Fibroblast of lung (primary cell): Measurements from ENCODE around the gene MAPK13.

Experiments
- EZH2 ChIP-seq: IDR thresholded peaks from 2 replicates; pipeline ENCODE4 v1.5.1; 2012; ENCODE audit warnings: low read length, control low read depth, mild to moderate bottlenecking; ENCODE audit errors: missing control alignments
- TF ChIP-seq, protein P1 (sequence below), 2 donors: IDR thresholded peaks in 1 of 2; conservative IDR thresholded peaks in 1 of 2; 1 replicate in 1 of 2; 2 replicates in 1 of 2; pipeline ENCODE4 v1.5.1; 2011 to 2012; ENCODE audit warnings: low read length in 2 of 2, control low read depth in 1 of 2, inconsistent platforms in 1 of 2, low read depth in 1 of 2, mild to moderate bottlenecking in 1 of 2

DNA sequence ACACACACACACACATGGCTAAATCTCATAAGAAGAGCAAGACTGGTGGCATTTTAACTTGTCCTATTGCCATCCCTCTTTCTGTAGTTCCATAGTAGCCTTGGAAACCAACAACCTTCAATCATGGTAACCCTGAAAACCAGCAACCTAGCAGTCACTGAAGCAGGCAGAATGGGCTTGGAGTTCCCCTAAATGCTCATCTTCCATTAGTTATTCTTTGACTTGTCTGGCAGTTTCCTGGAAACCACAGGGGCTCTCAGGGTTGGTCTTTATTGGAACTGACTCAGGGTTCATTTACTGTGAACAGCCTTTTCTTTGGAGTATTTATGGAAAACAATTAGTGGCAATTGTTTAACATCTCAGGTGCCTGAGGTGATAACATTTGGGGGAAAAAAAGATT, 46.9 kb downstream of the MAPK13 start:
- TF ChIP-seq, protein P1, sequence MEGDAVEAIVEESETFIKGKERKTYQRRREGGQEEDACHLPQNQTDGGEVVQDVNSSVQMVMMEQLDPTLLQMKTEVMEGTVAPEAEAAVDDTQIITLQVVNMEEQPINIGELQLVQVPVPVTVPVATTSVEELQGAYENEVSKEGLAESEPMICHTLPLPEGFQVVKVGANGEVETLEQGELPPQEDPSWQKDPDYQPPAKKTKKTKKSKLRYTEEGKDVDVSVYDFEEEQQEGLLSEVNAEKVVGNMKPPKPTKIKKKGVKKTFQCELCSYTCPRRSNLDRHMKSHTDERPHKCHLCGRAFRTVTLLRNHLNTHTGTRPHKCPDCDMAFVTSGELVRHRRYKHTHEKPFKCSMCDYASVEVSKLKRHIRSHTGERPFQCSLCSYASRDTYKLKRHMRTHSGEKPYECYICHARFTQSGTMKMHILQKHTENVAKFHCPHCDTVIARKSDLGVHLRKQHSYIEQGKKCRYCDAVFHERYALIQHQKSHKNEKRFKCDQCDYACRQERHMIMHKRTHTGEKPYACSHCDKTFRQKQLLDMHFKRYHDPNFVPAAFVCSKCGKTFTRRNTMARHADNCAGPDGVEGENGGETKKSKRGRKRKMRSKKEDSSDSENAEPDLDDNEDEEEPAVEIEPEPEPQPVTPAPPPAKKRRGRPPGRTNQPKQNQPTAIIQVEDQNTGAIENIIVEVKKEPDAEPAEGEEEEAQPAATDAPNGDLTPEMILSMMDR (conservative IDR thresholded peaks at IDR 0.05 in 1 of 2, IDR thresholded peaks at IDR 0.05 in 1 of 2; ENCODE audit: low read depth in 1 of 2, low read length in 2 of 2): no peak
- TF ChIP-seq EZH2: no peak
